HG03039 (cell line): ENCODE results near the gene FAM149B1.
"Not testable (repeated sequence)": the region's sequence is repeated elsewhere in the genome, so short reads cannot be mapped to it uniquely, and the experiment has no call there.

Experiments
- ATAC-seq: cut with Tn5 transposase; IDR thresholded peaks from one replicate; pipeline ENCODE4 v1.9.1; 2021; ENCODE audit warnings: mild to moderate bottlenecking, moderate library complexity; ENCODE audit not compliant: unreplicated experiment

FAM149B1 gene

GRCh38 chr10:73167783-73168464 lies at the start of gene FAM149B1, which contains the start of gene ECD:
FAM149B1 (plus strand) TSS chr10:73168119; CDS start chr10:73168340, 221 bp downstream.
ECD (minus strand) TSS chr10:73168008; CDS start chr10:73163937, 4,071 bp downstream.
- peak; percentile 89 for ATAC-seq

GRCh38 chr10:73119457-73119856 lies 48.5 kb upstream of the FAM149B1 start:
- no peak for ATAC-seq

DNA sequence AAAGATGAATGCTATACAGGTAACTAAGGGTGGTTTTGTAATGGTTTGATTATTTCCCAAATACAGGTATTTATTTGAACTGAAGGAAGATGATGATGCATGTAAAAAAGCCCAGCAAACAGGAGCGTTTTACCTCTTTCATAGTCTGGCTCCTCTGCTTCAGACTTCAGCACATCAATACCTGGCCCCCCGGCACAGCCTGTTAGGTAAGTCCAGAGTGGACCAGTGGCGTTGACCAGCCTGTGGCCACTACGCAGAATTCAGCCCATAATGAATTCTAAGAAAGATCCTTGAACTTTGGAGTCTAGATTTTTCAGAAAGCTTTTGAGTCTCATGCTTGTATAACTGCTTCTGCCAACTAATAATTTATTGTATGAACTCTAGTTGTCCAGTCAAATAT lies 48.0 kb upstream of the FAM149B1 start:
- no peak for ATAC-seq

GRCh38 chr10:73126343-73126742 lies 41.6 kb upstream of the FAM149B1 start:
- no peak for ATAC-seq

GRCh38 chr10:73131301-73131700 lies 36.6 kb upstream of the FAM149B1 start:
- no peak for ATAC-seq

GRCh38 chr10:73131913-73132686 lies 35.8 kb upstream of the FAM149B1 start:
- no peak for ATAC-seq

DNA sequence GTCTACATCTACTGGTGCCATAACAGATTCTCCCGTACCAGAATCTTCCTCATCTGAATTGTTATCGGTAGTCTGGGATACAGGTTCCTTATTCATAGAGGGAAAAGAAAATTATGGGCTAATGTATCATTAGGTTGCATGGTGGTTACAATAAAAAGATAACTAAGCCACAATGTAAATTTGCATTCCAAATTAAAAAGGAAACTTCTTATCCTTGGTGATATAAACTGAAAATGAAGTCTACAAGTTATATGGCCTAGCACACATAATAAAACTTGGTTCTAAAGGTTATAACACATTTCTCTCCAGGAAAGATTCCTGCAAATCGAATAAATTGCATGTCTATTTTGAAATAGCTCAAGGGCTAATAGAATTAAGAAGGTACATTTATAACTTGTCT lies 33.2 kb upstream of the FAM149B1 start:
- ATAC-seq = no peak

GRCh38 chr10:73136627-73137026 lies 31.3 kb upstream of the FAM149B1 start:
- no peak for ATAC-seq

DNA sequence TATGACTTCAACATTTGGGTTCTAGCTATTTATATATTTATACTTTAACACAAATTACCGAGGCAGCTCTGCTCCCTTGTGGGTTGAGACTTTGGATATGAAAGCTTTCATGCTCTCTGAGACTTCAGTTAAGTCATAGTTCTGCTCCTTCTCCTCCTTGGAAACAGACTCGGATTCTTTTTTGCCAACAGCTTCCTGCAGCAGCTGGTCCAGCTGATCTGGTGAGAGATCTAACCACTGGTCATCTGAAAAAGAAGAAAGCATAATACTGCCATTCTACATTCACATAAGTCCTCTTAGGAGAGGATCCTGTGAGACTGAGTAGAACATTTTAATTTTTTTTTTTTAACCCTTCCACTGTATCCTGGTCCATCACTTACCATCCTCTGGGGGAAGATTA lies 28.7 kb upstream of the FAM149B1 start:
- ATAC-seq = no peak

- ATAC-seq = no peak
Observed at GRCh38 chr10:73141603-73142002, 26.3 kb upstream of the FAM149B1 start.

GRCh38 chr10:73150633-73151413 lies 17.1 kb upstream of the FAM149B1 start:
- ATAC-seq = not testable (repeated sequence)

DNA sequence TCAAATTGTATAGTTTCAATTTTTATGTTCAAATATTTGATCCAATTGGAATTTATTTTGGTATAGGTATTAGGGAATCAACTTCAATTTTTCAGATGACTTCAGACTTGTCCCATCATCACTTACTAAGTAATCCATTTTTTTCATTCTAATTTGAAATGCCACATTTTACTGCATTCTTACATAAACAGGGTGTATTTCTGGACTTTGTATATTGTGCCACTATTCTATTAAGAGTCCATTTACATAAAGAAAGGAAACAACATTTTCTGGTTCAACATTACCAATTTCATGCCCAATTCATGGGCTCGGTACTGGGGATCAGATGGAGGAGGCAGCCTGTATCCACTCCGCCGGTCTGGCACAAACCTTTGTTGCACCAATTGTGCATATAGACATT lies 15.9 kb upstream of the FAM149B1 start:
- ATAC-seq = no peak

GRCh38 chr10:73156054-73156453 lies 11.9 kb upstream of the FAM149B1 start:
- ATAC-seq = no peak

DNA sequence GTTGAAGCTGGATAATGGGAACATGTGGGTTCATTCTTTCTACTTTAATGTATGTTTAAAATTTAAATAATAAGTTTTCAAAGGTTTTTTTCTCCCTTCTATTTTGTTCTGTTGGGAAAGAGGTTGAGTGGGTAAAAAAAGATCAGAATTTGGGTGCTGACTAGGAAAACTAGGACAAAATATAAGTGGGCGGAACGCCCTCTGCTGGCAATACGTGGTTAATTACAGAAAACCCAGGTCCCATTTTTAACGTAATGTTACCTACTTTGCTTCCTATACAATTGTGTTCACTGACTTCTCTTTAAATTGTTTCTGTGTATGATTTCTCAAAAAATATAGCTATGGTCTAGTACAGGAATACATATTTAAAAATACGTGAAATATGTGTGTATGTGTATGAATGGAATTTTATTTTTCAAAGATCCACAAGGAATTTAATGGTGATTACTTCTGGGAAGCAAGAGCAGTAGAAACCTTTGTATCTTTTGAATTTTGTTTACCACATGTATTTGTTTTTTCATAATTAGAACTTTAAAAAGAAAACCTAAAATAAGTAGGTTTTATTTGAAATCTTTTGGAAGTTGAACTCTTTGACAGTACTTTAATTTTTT lies 8.8 kb upstream of the FAM149B1 start:
- no peak for ATAC-seq

DNA sequence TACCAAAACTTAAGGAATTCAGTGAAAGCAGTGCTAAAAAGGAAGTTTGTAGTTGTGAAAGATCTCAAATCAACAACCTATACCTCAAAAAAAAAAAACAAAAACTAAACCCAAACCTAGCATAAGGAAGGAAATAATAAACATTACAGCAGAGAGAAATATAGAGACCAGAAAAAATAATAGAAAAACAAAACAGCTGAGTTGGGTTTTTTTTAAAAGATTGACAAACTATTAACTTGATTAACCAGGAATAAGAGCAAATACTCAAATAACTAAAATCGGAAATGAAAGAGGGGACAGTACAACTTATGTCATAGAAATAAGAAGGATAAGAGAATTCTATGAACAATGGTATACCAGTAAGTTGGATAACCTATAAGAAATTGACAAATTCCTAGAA lies 6.8 kb upstream of the FAM149B1 start:
- ATAC-seq = no peak

DNA sequence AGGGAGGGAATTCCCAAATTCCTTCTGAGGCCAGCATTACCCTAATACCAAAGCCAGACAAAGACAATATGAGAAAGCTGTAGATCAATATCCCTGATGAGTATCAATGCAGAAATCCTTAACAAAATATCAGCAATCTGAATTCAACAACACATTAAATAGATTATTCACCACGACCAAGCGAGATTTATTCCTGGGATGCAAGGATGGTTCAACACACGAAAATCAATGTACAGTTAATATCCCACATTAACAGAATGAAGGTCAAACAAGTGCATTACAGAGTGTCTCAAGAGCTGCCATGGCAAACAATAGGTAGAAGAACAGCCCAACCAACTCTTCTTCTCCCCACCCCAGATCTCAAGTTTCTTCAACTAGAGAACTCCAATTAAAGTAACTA lies 6.3 kb upstream of the FAM149B1 start:
- no peak for ATAC-seq

DNA sequence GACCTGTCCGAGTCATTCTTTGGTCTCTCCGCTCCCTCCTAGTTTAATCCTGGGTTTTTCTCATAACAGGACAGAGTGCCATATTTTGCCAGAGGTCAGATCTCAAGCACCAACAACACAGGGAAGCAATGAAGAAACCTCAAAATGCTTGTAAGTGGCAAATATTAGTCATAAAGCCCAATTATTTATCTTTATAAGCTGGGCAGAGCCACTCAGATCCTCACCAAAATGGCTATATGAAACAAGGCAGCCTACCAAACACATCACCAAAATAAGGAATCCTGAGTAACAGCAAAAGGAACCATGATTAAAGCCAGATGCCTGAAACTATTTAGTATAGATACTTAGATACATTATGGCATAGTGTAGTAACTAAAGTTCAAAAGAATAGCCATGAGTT lies 4.8 kb upstream of the FAM149B1 start:
- no peak for ATAC-seq

GRCh38 chr10:73166972-73167371 lies 947 bp upstream of the FAM149B1 start:
- ATAC-seq = no peak

DNA sequence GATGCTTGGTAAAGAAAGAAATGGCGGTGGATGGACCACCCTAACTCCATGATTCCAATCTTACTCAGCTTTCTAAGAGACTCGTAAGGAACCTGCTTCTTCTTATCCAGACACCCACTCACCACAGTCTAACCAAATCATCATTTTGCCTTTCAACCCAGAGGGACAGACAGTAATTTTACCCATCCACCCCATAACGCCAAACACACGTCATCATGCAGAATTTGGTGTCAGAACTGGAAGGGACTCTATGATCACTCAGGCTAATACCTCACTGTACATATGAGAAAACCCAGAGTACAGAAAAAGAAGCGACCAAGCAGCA lies 499 bp upstream of the FAM149B1 start:
- no peak for ATAC-seq

GRCh38 chr10:73168465-73168803 lies 515 bp downstream of the FAM149B1 start:
- ATAC-seq = no peak

- ATAC-seq = no peak
Observed at GRCh38 chr10:73169320-73169719, 1.4 kb downstream of the FAM149B1 start.
